ENCODE results near the gene INPP5D.
"Not testable (repeated sequence)": the region's sequence is repeated elsewhere in the genome, so short reads cannot be mapped to it uniquely, and the experiment has no call there.

The INPP5D gene

GRCh38 chr2:233161730-233162129, 101.6 kb downstream of the INPP5D start:
- in situ Hi-C loops (cut with HindIII; ENCODE audit: low sequenced_read_pairs) = no loop called here

GRCh38 chr2:233162770-233163169, 102.6 kb downstream of the INPP5D start:
- in situ Hi-C loops (cut with HindIII; ENCODE audit: low sequenced_read_pairs) = no loop called here

DNA sequence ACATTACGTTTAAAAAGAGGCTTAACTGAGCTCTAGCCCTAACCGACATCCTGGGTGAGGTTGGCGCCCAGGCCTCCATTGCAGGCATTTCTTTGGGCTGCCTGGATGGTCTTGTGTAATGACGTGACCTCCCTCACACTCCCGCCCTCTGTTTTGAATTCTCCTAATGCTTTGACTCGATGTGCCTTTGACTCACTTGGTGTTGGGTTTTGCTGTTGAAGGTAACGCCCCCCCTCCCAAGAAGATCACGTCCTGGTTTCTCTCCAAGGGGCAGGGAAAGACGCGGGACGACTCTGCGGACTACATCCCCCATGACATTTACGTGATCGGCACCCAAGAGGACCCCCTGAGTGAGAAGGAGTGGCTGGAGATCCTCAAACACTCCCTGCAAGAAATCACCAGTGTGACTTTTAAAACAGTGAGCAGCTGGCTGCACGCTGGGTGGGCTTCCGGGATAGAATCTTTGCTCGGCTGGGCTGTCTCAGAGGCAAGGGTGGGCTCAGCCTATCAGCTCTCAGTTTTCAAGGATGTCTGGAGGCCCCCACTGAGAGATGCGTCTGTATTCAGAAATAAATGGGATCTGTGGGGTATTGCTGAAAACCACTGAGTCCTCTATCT, 103.5 kb downstream of the INPP5D start:
- in situ Hi-C loops (cut with HindIII; ENCODE audit: low sequenced_read_pairs) = no loop called here

DNA sequence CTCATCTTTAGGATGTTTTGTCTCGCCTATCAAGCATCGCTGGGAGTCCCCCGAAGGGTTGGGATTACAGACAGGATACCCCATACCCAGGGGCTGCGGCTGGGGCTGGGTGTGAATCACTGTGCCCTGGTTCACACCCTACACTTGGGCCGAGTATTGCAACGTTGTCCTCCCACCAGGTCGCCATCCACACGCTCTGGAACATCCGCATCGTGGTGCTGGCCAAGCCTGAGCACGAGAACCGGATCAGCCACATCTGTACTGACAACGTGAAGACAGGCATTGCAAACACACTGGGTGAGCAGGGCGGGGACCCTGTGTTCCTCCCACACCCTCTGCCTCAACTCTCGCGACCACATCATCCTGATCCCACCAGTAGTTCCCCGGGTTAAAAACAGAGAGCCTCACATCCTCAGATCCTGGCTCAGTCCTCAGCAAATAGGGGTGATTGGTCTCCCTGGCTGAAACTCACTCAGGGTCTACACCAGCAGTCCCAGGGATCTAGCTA, 104.0 kb downstream of the INPP5D start:
- in situ Hi-C loops (cut with HindIII; ENCODE audit: low sequenced_read_pairs) = no loop called here

GRCh38 chr2:233164967-233165366, 104.8 kb downstream of the INPP5D start:
- in situ Hi-C loops (cut with HindIII; ENCODE audit: low sequenced_read_pairs) = no loop called here

- in situ Hi-C loops (cut with HindIII; ENCODE audit: low sequenced_read_pairs) = no loop called here
These were observed 105.4 kb downstream of the INPP5D start for GRCh38 chr2:233165543-233165894.

GRCh38 chr2:233165895-233166661, 105.9 kb downstream of the INPP5D start:
- in situ Hi-C loops (cut with HindIII; ENCODE audit: low sequenced_read_pairs) = no loop called here

- in situ Hi-C loops (cut with HindIII; ENCODE audit: low sequenced_read_pairs) = no loop called here
These were observed 108.3 kb downstream of the INPP5D start for GRCh38 chr2:233168445-233168844.

DNA sequence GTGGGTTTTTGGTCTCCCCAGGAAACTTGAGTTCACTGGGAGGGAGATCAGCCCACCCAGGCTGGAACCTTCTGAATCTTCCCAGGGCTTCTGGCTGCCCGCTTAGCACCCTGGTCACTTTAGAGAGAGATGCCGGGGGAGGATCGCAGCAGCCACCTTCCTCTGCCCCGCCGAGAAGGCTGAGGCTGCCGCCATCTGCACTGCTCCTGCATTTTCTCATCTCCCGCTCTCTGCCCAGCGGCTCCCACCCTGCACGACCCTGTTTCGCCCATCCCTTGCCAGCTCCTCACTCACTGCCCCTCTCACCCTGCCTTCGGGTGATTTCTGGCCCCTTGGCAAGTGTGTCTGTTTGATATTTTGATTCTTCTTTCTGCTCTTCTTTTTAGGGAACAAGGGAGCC, 108.8 kb downstream of the INPP5D start:
- in situ Hi-C loops (cut with HindIII; ENCODE audit: low sequenced_read_pairs) = no loop called here

- in situ Hi-C loops (cut with HindIII; ENCODE audit: low sequenced_read_pairs) = no loop called here
These were observed 111.2 kb downstream of the INPP5D start for GRCh38 chr2:233171344-233171743.

GRCh38 chr2:233173115-233173514, 113.0 kb downstream of the INPP5D start:
- in situ Hi-C loops (cut with HindIII; ENCODE audit: low sequenced_read_pairs) = no loop called here

DNA sequence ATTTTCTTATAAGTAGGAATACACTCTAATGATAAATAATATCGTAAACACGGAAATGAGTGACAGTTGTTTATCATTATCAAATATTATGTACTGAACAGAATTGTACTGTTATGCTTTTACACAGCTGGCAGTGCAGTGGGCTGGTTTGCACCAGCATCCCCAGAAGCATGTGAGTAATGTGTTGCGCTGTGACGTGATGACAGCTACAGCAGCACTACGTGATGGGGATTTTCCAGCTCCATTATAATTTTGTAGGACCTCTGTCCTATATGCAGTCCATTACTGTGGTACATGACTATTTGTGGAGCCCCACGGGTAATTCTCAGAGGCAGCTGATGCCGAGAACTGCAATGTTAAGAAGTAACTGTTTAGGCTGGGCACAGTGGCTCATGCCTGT, 114.0 kb downstream of the INPP5D start:
- in situ Hi-C loops (cut with HindIII; ENCODE audit: low sequenced_read_pairs) = no loop called here

GRCh38 chr2:233178994-233179847, 119.1 kb downstream of the INPP5D start:
- in situ Hi-C loops (cut with HindIII; ENCODE audit: low sequenced_read_pairs) = no loop called here

- in situ Hi-C loops (cut with HindIII; ENCODE audit: low sequenced_read_pairs) = no loop called here
These were observed 119.8 kb downstream of the INPP5D start for GRCh38 chr2:233179848-233180366.

DNA sequence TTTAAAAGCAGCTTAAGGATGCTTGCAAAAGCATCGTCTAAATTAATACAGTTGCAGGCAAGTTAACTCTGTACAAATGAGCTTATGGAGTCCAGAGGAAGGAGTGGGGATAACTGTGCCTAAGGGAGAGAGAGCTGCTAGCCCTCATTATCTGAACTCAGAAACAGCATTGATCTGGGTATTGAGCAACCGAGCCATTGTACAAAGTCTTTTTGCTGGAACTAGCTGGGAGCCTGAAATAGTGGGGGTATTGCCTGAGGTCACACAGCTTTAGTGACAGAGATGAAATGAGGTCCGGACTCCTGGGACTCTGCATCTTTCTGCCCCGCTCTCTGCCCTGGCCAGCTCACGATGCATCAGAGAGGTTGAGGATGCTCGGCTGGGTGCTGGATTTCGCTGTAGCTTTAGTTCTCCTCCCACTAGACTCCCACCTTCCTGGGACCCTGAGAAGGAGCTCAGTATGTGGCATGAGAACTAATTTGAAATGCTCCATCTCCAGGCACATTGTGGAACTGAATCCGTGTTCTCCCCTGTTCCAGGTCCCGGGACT, 123.8 kb downstream of the INPP5D start:
- in situ Hi-C loops (cut with HindIII; ENCODE audit: low sequenced_read_pairs) = no loop called here

DNA sequence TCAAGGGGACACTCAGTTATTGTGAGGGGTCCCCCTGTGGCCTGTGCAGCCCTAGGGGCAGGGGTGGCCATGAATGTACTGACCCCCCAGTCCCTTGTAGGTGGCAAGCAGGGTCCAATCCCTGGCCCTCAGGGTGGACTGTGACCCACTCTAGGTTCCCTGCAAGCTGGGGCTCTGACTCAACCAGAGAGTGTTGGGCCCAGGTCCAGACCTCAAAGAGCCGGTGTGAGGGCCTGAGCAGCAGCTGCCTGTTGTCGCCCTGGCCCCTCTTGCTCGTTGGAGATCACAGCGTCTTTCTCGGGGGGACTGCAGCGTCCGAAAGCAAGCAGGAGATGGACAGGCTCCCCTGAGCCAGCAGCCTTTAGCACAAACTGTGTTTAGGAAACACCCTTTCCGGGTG, 124.5 kb downstream of the INPP5D start:
- in situ Hi-C loops (cut with HindIII; ENCODE audit: low sequenced_read_pairs) = loop anchor here (5.0 kb wide), 2 partner anchors 48 to 103 kb away; no protein-coding TSS in a partner anchor

DNA sequence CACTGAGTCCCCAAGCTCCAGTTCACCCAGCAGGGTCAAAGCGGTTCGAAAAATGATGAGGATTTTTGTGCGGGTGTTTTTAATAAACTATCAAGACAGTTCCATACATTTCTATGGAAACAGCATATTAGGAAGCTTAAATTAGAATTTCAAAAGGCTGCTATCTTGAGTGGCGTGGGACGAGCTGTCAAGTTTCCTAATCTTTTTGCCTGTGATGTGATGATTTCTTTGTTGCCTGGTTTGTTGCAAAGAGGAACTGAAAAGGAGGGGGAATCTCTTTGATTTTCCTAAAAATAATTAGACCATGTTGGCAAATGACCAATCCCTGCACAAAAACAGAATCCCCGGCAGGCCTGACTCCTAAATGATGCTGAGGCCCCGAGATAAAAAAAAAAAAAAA, 125.2 kb downstream of the INPP5D start:
- in situ Hi-C loops (cut with HindIII; ENCODE audit: low sequenced_read_pairs) = loop anchor here (5.0 kb wide), 2 partner anchors 47 to 102 kb away; no protein-coding TSS in a partner anchor

- in situ Hi-C loops (cut with HindIII; ENCODE audit: low sequenced_read_pairs) = loop anchor here (5.0 kb wide), 2 partner anchors 46 to 101 kb away; no protein-coding TSS in a partner anchor
These were observed 125.8 kb downstream of the INPP5D start for GRCh38 chr2:233185963-233186362.

DNA sequence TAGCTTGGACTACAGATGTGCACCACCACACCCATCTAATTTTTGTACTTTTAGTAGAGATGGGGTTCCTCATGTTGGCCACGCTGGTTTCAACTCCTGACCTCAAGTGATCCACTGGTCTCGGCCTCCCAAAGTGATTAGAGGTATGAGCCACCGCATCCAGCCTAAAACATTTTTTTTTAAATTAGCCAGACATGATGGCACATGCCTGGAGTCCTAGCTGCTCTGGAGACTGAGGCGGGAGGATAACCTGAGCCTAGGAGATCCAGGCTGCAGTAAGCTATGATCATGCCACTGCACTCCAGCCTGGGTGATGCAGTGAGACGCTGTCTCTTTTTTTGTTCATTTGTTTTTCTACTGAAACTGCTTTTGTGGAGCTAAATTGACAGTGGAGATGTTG, 126.7 kb downstream of the INPP5D start:
- in situ Hi-C loops (cut with HindIII; ENCODE audit: low sequenced_read_pairs) = loop anchor here (5.0 kb wide), 2 partner anchors 45 to 100 kb away; no protein-coding TSS in a partner anchor

DNA sequence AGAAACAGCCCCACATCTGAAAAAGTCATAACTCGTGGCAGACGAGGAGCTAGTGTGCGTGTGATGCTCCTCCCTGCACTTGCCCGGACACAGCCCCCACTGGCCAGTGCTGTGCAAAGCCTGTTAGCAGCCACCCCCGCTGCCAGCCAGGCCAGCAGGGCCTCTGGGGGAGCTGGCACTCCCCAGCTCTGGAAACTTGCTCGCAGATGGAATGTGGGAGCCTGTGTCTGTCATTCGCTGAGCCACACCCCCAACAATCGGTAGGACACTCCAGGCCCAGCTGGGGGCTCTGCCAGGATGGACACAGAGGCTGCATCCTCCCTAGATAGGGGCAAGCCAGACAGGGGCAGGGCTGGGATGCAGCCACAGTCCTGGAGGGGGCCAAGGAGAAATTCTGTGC, 128.9 kb downstream of the INPP5D start:
- in situ Hi-C loops (cut with HindIII; ENCODE audit: low sequenced_read_pairs) = loop anchor here (5.0 kb wide), 2 partner anchors 43 to 98 kb away; no protein-coding TSS in a partner anchor

DNA sequence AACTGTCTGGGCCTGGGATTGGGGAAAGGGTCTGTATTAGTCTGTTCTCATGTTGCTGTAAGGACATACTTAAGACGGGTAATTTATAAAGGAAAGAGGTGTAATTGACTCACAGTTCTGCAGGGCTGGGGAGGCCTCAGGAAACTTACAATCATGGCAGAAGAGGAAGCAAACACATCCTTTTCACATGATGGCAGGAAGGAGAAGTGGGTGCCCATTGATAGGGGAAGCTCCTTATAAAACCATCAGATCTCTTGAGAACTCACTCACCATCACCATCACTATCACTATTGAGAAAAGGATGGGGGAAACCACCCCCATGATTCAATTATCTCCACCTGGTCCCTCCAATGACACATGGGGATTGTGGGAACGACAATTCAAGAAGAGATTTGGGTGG, 130.9 kb downstream of the INPP5D start:
- in situ Hi-C loops (cut with HindIII; ENCODE audit: low sequenced_read_pairs) = not testable (repeated sequence)
